HG03045 (cell line): ENCODE measurements around the gene PRRT4.

Experiments used
- ATAC-seq: cut with Tn5 transposase; IDR thresholded peaks from one replicate; pipeline ENCODE4 v1.9.1; 2021; ENCODE audit warnings: mild to moderate bottlenecking, moderate library complexity; ENCODE audit not compliant: unreplicated experiment

PRRT4 gene

DNA sequence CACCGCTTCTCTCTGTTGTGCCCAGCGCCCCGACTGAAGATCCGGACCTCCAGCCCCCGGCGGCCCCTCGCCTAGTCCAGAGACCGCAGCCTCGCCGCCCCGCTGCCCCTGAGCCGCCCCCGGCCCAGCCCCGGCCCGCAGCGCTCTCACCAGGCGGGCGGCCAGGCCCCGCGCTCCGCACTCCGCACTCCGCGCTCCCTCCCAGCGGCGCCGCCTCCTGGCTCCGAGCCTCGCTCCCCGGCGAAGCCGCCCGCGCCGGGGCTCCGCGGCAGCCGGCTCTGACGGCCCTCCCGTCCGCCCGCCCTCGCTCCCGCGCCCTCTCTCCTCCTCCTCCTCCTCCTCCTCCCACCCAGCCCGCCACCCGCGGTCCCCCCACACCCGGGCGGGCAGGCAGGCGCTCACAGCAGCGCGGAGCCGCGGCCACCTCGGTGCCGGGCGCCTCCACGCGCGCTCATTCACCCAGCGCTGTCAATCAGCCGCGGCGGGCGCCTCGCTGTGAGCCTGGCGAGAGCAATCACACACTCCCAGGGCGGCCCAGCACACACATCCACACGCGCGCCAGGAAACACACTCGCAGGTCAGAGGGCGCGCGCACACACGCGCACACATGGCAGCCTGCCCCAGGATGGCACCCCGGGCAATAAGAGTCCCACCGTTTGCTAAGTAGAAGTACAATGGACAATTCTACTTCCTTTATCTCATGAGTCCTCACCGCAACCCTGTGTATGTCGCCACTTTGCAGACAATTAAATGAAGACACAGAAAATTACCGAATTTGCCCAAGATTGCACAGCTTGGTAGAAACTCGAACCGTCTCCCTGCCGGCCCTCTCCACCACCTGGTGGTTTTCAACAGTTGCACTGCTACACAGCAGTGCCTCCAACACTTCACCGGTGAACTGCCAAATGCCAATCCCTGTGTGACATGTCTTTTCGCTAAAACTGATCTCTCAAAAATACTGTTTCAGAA lies at the start of gene PRRT4:
Gene PRRT4, minus strand, starts transcription at position 280 of the 969 bp plus-strand sequence.
- no peak for ATAC-seq

DNA sequence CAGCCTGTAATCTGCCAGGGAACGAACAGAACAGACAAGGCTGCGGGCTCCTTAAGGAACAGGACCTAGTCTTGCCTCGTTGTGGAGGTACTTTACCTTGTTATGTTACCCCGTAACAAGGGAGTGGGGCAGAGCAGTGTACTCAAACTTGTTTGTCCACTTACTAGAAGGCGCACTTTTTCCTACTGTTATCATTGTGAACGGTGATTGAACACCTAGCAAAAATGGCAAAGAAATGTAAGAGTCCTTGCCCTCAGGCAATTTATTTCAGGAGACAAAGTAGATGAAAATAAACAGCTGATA lies 48.9 kb upstream of the PRRT4 start:
- peak; percentile 1 for ATAC-seq

DNA sequence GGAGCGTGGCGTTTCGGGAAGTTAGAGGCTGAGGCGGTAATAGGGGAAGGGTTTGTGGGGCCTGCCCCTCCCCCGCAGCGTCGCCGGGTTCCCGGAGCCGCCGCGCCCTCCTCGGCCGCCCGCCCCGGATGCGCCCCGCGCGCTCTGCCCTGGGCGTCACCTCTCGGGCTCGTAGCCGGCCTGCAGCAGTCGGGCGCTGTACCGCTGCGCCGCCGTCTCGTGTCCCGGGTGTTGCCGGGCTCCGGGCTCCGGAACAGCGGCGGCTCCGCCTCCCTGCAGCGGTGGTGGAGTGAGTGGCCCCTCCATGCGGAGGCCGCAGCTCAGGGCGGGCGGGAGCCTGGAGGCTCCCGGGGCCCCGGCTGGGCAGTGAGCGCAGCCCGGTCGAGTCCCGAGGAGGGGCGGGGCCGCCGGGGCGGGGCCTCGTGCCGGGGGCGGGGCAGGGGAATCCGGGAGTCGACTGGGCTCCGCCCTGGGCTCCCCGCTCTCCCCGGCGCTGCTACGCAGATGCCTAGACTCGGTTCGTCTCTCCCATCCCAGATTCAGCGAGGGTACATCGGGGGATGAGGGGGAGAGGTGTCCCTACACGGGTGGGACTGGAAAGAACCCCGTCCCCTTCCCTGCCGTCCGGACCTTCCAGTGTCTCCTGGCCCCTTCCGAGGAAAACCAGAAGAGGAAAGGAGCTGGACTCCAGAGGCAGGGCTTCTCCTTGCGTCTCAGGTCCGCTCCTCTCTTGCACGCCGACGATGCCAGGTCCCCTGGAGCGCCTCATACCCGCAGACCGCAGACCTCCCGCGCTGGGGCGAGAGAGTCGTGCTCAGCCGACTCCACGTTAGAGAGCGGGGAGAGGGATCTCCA lies 48.3 kb upstream of the PRRT4 start, which contains the start of gene IMPDH1:
Gene IMPDH1, minus strand, starts transcription at position 387 of the 855 bp plus-strand sequence. Its CDS starts 81 bp downstream, at position 306.
- peak; percentile 79 for ATAC-seq

DNA sequence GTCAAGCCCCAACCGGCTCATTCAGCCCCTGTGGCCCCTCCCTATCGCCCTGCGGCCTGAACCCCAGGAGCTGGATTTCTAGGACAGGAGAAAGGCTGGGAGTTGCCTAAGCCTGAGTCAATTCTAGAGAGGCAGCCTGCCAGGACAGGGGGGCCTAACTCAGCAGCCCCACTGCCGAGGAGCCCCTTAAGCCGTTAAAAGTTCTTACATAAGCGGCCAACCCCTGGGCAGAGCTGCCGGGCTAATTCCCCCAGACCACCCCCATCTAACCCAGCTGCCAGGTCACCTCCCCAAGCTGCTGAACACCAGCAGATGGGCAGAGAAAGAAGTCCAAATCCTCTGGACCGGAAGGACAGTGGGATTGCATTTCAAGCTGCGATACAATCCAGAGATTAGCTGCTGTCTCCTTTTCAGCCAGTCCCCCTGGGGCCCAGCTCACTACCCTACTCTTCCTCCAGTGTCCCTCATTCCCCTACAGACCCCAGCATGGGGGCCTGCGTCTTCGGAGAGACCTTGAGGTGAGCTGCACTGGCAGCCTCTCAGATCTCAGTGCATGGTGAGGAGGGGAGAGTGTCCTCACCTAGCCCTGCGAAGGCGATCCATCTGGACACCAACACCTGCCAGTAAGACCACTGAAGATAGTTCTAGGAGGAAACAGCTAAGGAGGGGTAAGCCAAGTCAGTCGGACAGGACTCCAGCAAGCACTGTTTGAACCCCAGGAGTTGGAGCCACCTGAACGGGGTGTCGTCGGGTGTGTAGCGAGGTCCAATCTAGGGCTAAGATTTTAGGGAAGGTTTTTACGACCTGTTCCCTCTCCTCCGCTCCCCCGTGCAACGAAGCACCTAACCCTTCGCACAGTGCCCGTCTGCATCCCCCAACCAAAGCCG lies 47.5 kb upstream of the PRRT4 start:
- no peak for ATAC-seq

DNA sequence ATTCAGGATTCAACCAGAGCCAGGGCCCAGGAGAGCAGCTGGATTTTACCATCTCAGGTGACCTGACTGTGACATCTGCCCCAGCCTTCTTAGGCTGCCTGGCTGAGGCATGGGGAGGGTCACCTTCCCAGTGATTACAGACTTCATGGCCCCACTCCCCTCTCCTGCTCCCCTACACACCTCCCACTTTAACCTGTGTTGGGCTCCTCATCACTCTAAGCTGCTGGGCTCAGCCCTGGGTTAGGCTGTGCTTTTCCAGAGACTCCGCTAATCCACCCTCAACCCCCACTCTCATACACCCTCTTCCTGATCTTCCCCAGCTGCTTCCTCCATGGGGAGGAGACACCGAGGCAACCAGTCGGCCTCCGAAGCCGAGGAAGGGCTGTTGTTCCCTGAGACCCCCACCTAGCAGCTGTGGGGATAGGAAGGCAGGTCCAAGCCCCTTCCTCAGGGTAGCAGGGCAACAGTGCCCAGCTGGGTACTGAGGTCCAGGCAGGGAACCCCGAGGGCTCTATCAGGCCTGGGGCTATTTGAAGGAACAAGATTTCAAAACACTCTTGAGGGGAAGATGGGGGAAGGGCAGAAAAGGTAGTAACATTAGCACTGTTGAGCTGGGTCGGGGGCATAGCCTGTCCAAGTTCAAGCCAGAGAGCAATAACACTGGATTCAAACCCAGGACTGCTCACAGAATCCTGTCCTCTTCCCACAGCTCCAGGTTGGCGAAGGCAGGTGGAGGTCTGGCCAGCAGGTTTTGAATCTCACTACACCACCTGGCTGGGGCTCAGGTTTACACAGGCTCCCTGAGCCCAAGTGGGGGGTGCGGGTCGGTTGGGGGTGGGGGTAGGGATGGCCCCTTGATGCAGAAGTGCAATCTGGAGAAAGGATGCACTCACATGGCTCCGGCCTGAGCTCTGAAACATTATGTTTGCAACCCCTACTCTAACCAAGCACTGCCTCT lies 46.5 kb upstream of the PRRT4 start:
- no peak for ATAC-seq

DNA sequence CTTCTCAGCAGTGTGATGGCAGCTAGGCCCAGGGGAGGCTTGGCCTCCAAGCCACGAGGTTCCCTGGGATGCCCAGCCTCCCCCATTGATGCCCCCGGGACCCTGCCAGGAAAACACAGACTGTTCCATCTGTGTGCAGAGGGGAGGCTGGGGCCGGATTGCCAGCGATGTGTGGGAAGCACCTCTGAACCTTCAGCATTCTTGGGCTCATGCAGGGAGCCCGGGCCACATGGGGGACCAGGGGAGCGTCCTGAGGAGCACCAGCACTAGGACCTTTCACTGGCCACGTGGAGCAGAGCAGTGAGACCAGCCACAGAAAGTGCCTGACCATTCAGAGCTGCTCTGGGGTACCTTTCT lies 45.7 kb upstream of the PRRT4 start:
- no peak for ATAC-seq

DNA sequence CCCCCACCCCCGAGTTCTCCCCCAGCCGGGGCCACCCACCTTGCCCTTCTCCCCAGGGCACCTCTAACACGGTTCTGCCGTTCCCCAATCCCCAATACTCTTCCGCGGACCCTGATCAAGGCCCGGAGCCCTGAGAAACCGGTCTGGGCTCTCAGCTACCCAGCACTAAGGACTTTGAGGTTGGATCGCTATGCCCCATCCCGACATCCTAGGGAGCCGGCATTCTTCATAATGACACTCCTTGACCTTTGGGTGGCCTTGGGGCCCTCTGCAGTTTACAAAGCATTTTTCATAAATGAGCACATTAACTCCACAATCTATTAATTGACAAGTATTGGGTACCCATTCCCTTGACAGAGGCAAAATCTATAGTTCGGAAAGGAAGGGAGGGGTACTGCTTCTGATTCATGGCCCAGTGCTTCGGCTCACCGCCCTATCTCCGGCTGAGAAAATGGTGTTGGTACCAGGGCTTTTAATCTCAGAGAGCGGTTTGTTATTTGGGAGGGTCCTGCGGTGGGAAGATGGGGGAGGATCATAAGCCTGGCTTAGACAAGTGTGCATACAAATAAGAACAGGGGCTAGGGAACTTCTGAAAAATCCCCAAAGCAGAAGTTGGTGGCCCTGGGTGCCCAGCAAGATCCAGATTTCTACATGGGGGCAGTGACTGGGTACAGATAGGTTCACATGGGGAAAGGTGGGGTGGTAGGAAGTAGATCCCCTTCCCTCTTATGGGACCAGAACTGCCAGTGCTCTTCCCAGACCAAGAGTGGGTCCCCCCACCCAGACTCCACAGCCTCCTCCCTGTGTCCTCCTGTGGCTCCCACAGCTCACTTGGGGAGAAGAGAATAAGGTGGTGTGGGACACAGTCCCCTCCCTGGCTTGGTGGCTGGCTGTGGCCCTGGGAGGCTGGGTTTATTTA lies 45.1 kb upstream of the PRRT4 start:
- no peak for ATAC-seq

DNA sequence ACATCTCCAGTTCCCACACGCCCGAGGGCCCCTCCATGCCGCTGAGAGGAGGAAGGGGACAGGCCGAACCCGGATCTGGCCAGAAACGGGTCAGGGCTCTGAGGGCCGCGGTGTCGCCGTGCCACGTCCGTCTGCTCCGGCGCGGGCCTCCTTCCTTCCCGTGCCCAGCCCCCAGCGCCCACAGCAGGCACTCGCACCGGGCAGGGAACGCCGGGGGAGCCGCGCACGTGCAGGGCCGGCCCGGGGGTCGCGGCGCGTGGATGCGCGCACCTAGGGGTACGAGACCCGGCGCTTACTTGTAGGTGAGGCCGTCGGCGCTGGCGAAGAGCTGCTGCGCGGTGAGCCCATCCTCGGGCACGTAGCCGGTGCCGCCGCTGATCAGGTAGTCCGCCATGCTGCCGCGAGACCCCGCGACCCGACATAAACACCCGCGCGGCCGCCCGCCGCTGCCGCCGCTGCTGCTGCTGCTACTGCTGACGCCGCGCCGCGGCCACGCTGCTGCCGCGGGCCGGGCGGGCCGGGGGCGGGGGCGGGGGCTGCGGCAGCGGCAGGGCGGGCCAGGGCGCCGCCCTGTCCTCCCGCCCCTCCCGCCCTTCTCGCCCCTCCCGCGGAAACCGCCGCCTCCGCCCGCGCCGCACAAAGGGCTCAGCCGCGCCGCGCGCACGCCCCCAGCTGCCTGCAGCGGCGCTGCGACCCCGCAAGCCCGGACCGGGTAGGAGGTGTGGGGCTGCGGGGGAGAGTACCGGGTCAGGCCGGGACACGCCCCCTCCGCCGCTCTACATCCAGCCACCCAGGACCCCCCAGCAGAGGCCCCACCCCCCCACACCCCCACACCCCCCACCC lies 44.2 kb upstream of the PRRT4 start:
- no peak for ATAC-seq

DNA sequence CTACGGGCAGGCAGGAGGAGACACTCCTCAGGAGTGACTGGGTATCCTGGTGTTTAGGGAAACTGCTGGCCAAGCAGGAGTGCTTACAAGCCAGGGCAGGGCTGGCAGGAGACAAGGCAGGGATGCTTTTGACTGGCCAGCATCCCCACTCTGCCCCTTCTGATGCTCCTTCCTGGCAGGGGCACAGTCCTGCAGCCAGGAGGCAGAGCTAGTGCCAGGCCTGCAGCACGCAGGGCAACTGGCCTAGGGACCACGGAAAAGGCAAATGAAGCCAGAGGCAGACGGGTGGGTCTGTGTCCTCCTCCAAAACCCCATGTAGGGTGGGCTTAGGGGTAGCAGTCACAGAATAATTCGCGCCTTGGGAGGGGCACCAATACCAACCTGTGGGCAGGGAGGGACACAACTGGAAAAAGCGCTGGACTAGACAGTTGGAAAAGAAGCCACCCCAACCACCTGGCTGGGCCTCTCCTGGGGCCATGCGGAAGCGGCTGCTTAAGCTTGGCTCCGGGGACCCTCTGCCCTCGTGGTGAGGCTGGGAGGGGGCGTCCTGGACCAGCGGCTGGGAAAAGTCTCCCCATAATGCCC lies 43.5 kb upstream of the PRRT4 start:
- ATAC-seq: no peak

DNA sequence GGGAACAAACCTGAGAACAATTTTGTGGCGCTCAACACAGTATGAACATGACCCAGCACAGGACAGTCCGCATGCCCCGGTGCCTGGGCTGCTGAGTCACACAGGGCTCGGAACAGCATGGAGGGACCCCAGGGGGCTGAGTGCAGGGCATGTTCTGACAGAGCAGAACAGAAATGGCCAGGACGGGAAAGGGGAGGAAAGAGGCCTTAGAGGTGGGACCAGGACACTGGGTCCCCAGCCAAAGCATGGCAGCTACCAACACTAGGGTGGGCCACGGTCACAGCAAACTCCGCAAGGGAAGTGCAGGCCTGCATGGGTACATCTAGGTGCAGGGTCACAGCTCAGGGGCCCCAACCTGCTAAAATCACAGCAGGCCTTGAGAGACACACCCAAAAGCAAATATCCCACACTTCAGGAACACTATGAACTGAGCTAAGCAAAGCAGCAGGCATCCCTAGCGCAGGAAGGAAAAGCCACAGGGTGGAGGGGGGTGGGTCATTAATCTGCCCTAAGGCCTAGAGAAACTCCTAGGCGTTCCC lies 42.7 kb upstream of the PRRT4 start:
- no peak for ATAC-seq

DNA sequence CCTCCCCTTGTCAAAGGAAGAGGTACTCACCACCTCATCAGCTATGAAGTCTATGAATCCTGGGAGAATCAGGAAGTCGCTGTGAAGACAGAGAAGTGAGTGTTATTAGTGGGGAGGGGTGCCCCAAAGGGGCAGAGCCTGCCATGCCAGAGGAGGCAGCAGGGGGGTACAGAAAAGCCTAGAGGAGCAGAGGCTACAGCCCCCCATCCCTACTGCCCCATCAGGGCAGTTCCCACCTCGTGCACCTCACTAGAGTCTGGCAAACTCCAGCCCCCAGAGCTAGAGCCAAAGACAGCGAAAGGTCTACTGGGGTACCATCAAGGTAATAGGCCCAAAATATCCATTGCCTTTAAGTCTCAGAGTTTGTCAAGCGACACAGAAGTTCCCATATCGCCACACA lies 42.2 kb upstream of the PRRT4 start:
- no peak for ATAC-seq

DNA sequence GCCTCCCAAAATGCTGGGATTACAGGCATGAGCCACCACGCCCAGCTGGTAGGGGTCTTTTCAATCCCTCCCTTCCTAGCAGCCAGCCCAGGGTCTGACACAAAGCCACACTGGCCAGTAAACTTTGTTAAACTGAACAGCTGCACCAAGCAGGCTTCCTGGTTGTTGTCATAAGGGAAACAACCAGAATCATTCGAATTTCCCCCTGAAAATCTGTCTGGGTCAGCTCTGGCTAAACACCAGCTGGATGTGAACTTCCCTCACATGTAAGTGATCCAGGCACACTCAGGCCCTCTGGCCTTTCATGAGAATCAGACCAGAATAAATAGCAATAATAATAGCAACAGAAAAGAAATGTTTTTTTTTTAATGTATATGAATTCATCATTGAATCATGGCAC lies 40.9 kb upstream of the PRRT4 start:
- ATAC-seq: no peak

DNA sequence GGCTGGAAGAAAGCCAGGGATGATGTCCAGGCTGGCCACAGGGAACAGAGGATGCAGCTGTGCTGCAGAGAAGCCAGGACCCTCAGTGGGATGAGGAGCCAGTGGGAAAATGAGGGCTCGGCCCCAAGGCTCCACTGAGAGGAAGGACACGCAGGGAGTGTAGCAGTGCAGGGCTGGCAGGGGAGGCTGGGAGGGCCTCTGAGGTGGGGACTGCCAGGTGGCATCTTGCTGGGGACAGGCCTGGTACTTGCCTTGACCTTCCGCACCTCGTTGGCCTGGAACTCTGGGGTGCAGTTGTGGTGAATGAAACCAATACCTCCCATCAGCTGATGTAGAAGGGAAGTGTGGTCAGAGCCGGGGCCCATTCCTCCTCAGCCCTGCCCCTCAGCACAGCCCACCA lies 39.1 kb upstream of the PRRT4 start:
- ATAC-seq: no peak

DNA sequence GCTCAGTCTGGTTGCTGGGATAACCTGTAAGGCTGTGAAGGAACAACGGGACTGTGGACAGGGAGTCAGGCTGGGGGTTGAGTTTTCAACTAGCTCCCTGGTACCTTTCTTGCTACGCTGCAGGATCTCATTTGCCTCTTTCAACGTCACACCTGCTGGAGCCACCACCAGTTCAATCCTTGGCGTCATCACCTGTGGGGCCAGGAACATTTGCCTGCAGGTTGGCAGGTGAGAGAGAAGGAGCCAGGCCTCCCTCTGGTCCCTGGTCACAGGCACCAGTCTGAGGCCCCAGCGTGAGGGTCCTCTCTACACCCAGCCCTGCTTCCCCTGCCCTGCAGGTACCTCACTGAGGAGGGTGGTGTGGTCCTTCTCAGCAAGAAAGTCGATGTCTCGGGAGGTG lies 38.5 kb upstream of the PRRT4 start:
- no peak for ATAC-seq

DNA sequence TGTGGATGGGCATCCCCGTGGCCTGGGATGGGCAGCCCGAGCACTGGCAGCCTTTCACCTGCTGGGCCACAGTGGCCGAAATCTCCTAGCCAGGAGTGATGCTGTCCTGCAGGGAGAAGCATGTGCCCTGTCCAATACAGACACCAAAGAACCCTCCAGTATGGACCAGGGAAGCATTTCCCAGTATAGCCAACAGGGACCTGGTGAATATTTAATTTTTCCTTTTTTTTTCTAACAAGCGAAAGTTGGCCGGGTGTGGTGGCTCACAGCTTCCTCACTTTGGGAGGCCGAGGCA lies 37.3 kb upstream of the PRRT4 start:
- no peak for ATAC-seq

DNA sequence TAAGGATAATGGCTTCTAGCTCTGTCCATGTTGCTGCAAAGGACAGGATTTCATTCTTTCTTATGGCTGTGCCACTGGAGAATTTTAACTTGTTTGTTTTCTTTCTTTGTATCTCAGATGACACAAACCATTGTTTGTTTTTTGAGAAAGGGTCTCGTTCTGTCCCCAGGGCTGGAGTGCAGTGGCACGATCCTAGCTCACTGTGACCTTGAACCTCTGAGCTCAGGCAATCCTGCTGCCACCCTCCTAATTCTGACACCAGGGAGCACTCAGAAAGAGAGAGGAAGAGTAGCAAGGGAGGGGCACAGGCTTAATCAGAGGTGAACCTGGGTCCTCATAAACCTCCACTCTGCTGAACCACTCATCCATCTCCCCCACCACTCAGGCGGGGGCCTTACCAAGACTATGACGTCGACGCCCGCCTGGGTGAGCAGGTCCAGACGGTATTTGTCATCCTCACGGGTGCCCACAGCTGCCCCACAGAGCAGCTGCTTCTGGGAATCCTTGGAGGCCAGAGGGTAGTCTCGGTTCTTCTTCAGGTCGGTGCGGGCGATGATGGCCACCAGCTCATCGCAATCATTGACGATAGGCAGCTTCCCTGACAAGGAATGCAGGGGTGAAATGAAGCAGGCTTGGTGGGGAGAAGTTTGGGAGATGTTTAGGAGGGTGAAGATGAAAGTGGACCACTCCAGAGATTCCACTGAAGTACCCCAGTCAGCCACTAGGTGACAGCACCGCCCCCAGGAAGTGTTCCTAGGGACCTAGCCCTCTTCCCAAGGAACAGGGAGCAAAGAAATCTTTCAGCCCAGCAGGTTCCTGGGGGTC lies 36.7 kb upstream of the PRRT4 start:
- ATAC-seq: no peak

DNA sequence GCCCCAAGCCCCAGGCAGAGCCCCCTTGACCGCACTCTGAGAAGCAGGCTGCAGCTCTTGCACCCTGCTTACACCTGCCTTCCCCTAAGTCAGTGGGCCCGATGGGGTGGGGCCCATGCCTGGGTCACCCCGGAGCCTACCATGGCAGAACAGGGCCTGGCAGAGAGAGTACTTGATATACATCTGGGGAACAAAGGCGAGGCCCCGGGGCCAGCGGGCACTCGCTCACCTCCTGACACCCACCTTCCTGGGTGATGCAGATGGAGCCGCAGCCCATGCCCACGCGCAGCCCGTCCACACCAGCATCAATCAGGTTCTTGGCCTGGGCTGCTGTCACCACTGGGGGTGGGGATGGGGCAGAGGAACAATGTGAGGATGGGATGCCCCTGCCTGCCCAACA lies 34.9 kb upstream of the PRRT4 start:
- no peak for ATAC-seq
